RPMI8226 (cell line): Measurements from ENCODE around the gene ALOX5AP.

Experiments used
- DNase-seq: peaks from one replicate; pipeline ENCODE4 v3.0.0-alpha.2; 2015

Gene ALOX5AP

DNA sequence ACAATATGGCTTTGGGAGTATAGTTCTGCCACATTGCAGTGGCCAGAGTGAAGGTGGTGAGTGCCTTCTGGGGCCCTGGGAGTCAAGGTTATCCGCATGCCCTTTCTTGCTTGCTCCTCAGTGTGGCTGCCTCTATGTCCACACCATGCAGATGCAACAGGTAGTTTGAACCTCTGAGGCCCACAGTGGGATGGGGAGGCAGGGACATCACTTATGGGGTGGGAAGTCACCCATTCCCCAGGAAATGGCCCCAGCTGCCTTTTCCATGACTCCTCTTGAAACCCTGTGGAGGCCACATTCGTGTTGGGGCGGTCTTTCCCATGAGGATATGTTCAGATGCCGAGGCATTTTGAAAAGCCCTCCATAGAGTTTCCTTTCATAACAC lies 20.0 kb upstream of the ALOX5AP start:
- no peak for DNase-seq

DNA sequence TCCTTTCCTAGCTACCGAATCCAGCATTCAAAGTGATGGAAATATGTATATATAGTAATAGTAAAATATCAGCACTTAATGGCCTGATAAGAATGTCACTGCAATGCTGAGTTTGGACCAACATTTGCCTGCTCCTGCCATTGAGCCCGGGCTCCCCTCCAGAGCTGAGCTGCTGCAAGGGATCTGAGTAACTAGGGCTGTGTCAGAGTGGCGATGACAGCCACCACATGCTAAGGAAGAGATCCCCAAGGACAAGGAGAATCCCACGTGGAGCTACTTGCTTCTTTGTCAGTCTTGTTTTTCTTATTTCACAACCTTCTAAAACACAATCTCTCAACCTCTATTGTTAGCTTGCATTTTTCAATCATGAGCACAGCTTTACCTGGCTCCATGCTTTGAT lies 19.5 kb upstream of the ALOX5AP start:
- no peak for DNase-seq

DNA sequence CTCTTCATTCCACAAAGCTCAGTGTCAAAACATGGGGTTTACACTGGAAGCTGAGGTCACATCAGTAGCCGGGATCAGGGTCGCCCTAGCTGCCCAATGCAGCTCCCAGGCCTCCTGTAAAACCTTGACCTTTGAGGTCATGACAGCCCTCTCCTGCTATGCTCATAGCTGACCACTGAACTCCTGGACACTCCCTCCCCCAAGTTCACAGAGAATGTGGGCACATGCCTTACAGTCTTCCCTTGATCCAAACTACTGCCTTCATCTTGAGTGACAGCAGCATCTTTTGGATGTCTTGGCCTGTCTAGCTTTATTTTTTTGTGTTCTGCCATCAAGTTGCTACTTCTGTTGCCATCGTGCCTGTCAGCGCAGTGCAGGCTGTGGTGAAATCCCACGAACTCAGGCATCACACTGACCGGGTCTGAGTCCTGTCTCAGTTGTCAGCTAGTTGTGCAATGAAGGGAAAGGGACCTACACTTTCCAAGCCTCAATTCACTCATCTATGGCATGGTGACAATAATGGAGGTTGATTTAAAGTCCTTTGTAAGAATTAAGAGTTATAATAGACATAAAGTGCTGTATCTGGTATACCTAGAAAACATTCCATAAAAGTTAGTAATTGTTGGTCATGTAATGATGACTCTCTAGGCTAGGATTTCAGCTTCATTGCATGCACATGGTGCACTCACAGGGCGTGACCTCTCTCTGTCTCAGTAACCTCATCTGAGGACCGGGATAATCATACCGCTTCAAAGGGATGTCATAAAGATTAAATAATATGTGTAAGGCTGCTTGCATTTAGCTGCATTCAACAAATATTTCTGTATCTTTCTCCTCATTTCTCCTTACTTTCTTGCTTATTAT lies 16.4 kb upstream of the ALOX5AP start:
- no peak for DNase-seq

DNA sequence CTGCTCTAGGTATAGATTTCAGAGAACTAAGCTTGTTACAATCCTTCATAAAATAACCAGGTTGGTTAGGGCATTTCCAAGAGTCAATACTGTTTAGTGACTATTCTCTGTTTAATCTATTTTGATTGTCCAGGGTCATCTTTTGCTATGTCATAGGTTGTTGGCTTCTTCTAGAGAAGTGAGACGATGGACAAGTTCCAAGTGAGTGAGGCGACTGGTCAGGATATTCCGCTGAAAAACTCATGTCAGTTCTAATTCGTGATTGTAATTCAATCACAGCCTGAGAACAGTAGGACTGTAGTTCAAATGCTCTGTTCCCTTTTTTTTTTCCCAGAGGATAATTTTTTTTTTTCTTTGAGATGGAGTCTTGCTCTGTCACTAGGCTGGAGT lies 15.8 kb upstream of the ALOX5AP start:
- DNase-seq = no peak

DNA sequence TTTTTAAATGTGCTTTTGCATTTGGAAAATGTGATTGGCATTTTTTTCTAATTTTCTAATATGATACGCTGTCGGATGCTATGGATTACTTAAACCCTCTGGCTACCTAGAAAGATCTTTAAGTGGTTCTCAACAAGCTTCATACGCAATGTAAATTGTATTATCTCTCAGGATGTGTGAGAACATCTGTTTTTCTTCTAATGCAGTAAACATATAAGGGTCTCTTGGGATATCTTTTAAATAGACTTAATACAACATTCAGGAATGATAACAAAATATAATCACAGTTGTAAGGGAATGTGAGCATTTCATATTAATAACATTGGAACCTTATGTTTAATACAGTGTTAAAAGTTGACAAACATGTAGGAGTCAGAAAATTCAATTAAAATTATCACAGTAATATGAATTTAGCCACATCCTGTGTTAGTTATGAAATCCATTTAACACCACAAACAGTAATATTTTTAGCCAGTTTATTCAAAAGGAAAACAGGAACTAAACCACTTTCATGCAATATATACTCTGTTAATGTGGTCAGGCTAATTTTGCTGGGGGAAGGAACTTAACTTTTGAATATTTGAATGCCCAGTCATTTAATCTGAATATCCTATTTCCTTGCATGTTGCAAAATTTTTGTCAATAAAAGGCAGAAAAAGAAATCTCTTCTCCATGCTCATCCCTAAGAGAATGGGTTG lies 15.0 kb upstream of the ALOX5AP start:
- no peak for DNase-seq

DNA sequence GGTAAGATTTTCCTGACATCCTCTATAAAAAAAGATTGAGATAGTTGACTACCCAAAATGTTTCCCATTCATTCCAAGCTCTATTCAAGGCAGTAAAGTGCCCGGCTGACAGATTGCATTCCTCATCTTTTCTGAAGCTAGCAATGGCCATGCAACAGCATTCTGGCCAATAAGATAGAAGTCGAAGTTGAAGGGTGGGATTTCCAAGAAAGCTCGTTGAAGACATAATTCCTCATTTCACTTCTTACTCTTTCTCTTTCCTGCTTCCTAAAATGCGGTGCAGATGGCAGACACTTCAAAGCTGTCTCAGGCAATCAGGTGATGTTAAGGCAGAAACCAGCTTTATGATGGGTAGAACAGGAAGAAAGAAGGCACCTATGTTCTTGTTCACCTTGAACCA lies 13.4 kb upstream of the ALOX5AP start:
- no peak for DNase-seq

DNA sequence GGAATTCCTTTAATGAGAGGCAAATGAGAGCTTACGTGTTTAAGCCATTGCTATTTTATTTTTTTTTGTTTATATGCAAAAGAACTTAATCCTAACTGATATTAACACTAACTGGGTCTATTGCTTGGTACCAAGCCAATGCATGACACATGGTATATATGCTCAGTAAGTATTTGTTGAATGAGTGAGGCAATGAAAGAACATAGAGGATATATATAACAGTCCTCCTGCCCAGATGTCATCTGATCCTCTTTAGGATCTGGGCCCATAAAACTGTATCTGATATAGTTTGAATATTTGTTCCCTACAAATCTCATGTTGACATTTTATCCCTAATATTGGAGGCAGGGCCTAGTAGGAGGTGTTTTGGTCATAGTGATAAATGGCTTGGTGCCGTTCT lies 13.0 kb upstream of the ALOX5AP start:
- DNase-seq = no peak

DNA sequence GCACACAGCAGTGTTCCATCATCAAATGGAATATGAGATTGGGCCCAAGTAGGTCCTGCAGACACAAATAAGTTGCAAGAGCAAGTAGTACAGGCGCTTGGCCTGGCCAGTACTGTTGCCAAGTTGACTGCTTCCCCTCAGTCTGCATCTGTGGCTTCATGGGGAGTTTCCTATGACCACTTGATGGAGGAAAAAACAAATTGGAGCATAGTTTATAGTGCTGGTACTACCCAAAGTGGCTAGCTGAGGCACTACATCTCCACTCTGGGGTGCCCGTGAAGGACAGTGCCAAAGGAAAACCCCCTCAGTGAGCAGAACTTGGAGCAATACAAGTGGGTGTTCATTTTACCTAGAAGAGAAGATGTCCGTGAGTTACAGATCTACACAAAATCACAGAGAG lies 10.6 kb upstream of the ALOX5AP start:
- DNase-seq = no peak

DNA sequence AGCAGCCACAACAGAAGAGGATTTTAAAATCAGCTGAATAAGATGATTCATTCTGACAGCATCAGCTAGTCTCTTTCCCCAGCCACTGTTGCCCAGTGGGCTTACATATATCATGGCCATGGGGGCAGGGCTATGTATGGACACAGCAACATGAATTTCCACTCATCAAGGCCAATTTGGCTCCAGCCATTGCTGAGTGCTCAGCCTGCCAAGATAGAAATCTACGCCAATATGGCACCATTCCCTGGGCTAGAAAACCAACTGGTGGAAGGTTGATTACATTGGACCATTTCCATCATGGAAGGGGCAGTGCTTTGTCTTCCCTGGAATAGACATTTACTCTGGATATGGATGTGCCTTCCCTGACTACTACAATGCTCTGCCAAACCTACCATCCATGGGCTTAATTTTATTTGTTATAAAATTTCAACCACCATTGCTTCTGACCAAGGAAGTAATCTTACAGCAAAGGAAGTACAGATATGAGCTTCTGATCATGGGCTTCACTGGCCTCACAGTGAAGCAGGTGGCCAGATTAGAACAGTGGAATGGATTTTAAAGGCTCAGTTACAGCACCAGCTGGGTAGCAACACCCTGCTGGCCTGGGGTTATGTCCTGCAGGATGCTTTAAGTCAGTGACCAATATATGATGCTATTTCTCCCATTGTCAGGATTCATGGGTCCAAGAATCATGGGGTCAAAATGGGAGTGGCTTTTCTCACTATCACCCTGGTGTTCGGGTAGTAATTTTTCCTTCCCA lies 9.8 kb upstream of the ALOX5AP start:
- no peak for DNase-seq

DNA sequence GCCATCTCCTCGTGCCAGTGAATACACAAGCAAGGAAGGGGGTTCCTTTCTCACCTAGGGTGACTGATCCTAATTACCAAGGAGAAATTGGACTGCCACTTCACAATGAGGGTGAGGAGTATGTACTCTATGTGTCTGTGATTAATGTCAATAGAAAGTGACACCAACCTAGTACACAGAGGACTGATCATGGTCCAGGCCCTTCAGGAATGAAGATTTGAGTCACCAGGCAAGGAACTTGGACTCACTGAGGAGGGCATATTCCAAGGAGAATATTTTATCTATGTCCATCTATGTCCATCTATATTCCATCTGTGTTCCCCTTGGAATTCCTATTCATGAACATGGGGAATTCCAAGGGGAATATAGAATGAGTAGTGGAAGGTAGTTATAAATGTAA lies 9.2 kb upstream of the ALOX5AP start:
- no peak for DNase-seq

DNA sequence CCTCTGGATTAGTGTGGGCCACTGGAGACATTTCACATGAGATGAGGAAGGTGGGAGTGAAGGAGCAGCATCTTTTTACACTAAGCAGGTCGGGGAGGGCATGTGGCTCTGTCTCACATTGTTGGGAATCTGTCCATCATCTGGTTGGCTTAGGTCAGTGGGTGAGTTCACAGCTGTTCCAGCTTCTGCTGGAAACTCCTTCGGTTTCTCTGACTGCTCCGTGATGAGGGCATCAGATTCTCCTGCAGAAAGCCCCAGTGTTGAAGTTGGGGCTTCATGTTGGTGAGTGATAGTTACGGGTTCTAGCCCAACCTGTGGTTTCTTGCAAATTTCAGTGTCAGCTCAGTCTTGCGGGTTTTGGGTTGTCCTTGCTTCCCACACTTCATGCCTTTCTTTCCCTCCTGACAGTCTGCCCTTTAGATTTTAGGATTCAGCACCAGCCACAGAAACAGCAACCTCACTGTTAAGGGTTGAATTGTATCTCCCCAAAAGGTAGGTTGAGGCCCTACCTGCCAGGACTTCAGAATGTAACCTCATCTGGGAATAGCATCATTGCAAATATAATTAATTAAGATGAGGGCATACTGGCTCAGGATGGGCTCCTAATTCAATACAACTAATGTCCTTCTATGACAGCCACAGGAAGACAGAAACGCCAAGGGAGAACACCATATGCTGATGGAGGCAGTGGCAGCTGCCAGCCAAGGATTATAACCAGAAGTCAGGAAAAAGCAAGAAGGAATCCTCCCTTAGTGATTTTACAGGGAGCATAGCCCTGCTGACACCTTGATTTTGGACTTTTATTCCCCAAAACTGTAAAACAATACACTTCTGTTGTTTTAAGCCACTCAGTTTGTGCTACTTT lies 7.6 kb upstream of the ALOX5AP start:
- DNase-seq = no peak

DNA sequence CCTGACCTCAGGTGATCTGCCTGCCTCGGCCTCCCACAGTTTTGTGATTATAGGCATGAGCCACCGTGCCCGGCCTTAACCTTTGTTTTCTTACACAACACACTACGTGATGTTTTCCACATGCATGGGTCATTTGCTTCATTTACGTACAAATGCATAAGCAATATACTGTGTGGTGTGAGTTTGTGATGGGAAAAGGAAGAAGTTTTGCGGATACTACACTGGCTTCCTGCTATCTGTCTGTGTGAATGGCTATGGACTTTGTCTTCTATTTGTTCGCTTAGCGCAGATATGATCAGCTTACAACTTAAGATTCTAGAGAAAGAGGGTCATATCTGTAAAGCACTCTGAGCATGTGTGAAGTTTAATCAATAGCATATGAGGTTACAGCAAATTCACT lies 5.5 kb upstream of the ALOX5AP start:
- no peak for DNase-seq

DNA sequence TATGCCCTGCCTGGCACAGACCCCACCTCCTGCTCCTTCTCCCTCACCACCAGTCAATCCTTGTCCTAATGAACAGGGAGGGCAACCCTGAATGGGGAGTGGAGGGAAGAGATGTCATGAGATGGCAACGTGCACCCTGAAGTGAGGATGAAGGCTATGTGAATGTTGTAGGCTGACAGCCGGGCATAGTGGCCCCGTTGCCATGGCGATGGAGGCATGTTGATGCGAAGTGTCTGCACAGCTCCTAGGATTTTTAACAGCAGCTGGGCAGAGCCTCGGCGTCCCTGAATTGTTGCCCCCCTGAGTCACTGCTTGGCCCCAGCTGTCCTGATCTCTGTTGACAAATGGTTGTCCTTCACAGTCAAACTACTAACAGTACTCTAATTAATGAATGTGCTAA lies 4.8 kb upstream of the ALOX5AP start:
- no peak for DNase-seq

DNA sequence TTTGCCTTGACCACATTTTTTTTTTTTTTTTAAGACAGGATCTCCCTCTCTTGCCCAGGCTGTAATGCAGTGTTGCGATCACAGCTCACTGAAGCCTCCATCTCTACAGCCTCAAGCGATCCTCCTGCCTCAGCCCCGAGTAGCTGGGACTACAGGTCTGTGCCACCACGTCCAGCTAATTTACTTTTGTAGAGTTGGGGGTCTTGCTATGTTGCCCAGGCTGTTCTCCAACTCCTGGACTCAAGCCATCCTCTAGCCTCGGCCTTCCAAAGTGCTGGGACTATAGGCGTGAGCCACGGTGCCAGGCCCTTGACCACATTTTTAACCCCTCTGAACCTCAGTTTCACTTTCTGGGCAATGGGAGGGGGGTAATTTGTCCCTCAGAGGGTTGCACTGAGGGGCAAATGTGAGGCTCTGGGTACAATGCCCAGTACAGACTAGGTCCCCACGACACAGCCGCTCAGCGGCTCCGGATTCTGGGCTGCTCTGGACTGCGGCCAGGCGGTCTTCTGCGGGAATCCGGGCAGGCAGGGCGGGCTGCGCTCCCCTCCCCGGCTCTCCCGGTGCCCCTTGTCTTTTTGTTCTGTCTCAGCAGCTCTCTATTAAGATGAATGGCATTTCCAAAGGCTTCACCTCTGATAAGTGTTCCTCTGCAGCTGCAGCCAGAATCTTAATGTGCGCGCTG lies 3.8 kb upstream of the ALOX5AP start:
- no peak for DNase-seq

DNA sequence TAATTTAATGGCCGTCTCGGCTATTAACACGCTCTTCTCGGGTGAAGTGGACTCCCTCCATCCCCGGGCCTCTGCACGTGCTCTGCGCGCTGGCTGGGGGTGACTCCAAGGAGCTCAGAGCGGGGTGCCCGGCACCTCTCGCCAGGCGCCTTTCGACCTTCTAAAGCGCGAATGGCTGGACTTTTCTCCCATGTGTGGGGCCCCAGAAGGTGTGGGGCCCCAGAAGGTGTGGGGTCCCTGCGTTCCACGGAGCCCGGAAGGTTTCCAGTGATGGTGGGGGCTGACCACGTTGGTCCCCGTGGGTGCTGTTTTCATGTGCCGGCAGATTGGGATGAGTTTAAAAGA lies 3.3 kb upstream of the ALOX5AP start:
- DNase-seq = no peak

DNA sequence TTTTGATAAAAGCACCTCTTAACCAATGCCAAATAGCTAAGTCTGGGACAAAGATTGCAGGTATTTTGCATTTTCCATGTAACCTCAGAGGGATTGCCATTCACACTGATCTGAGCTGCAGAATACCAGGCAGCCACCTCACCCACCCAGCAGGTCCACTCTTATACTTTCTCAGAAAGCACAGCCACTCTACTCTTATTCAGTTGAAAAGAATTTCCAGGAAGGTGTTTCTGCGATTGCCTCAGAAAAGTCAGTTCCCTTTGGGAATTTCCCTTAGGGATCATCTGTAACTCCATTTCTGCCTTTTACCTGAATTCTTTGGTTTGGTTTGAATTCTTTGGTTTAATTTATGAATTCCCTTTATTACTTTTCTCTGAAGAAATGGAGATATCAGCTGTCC lies 904 bp upstream of the ALOX5AP start:
- no peak for DNase-seq

DNA sequence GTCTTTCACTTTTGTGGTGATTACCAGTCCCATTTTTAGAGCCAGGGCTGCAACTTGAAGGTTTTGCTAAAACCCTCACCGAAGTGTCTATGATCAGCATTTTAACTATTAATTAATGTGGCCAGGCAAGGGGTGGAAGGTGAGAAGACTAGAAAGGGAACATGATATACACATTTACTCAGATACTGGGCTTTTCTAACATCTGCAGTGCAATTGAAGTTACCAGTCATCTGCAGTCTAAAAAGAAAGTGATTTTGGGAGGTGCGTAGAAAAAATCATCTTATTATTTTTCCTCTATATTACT lies 481 bp downstream of the ALOX5AP start:
- DNase-seq = peak; percentile 9

DNA sequence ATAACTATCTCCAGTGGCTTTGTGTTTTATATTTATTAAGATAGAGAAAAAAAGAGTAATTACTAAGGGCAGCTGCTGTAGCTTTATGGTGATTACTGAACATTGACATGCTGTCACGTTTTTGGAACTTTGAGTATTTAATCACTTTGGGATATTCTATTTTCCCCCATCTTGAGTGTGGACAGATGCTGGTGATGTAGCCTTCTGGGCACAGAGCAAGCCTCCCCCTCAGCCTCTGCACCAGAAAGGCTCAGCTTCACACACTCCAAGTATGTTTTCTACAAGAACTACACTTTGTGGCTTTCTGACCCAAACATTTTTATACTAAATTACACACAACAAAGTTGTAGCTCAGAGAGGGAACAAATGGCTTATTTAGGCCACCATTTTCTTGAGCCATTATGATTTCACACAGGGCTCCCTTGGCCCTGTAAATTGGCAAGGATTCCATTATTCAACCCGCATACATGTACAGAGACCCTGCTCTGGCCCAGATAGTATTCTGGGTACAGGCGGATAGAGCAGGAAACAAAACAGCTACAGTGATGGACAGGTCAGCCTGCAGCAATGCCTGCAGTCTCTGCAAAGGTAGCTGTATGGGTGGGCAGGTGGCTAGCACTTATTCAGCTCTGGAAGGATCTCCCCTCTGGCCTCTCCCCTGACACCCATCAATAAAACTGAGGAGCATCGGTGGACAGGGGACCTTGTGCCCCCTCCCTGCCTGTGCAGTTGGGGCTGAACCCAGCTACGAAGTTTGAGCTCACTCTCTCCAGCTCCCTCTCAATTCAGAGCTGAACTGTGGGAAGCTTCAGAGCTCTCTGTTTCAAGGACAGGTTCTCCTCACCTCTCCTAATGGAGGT lies 1.3 kb downstream of the ALOX5AP start:
- no peak for DNase-seq

DNA sequence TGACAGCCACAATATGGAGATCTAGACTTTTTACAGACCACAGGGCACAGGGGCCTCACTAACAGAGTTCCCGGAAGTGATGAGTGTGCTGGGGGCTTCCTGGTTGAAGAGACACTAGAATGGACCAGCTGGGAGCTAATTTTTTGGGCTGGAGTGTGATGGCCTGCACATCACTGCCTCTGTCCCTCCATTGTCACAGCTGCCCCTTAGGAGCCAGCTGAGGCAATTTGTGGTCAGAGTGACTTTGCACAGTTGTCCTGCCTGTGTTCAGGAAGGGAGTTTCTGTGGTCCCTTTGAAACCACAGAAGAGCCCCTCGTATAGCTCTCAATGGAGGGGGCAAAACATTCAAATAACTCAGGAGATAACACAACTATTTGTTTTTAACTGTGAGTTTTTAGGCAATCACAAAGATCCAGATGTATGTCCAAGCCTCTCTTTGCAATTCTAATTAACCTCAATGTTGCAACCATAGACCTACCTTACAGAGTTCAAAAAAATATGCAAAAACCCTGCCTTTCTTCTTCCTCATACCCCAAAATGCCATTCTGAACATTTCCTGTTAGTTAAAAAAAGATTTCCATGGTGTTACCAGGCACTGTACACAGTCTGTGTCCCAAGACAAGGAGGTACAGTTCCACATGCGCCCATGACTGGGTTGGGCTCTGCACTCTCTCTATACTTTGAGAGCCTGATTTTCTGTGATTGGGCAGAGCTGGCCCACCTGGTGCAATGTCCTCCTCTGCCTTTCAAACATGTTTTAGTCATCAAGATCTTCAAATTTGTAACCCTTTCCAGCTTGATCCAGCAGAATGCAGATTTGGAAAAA lies 2.4 kb downstream of the ALOX5AP start:
- peak; percentile 11 for DNase-seq

DNA sequence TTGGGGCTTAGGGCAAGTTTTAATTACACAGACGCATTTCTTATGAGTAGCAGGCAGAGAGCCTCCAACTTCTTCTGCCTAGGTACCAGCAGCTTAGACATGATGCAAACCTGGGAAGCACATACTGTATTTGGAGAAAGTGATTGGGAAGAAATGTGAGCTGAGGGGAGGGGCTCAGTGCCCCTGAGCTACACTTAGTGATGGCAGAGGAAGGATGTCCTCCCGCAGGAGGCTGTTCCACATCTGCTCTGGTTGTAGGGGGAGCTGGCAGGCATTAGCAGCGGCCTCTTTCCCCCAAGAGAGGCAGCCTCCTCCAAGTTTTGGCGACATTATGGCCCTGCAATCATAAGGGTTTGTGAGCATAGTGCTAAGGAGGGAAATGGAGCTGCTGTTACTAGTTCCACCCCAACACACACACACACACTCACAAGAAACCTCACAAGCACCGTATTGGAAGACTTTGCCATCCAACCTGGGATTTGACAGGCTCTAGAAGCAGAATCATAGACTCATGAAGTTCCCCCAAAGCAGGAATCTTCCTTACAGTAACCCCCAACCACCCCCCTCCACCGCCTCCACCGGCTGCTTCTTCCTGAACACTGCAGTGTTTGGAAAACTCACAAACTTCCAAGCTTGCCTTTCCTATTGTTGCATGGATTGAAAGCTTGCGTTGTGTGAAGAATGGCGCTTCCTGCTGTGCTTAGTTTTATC lies 3.3 kb downstream of the ALOX5AP start:
- no peak for DNase-seq
